Endodermal cell (in vitro differentiated cells): ENCODE data around the gene WASF3. TPM values are rescaled to one million over a fixed set of nuclear protein-coding genes. Genes with fewer than 3 reads are reported as not detected.

Experiments
- DNase-seq: peaks from one replicate; pipeline ENCODE4 v3.0.0-alpha.2; 2017
- H3K27ac ChIP-seq: 2 replicates; pipeline ENCODE4 v1.5.1; 2013; ENCODE audit warnings: mild to moderate bottlenecking, low read depth, low read length, moderate library complexity
- H3K27me3 ChIP-seq: 2 replicates; pipeline ENCODE4 v1.6.1; 2013; ENCODE audit warnings: mild to moderate bottlenecking, low read length, moderate library complexity; ENCODE audit not compliant: insufficient read depth, control insufficient read depth, poor library complexity, severe bottlenecking
- H3K36me3 ChIP-seq: 2 replicates; pipeline ENCODE4 v1.7.0; 2013; ENCODE audit warnings: mild to moderate bottlenecking, low read length, moderate library complexity; ENCODE audit not compliant: control insufficient read depth, insufficient read depth
- H3K4me1 ChIP-seq: one replicate; pipeline ENCODE4 v1.7.0; 2013; ENCODE audit warnings: low read length; ENCODE audit not compliant: control insufficient read depth, insufficient read depth
- H3K4me3 ChIP-seq: 2 replicates; pipeline ENCODE4 v1.5.1; 2013; ENCODE audit warnings: mild to moderate bottlenecking, low read length, moderate library complexity
- H3K9ac ChIP-seq: 2 replicates; pipeline ENCODE4 v1.6.1; 2013; ENCODE audit warnings: mild to moderate bottlenecking, low read length, moderate library complexity; ENCODE audit not compliant: poor library complexity, severe bottlenecking; ENCODE audit errors: extremely low read depth
- H3K9me3 ChIP-seq: 2 replicates; pipeline ENCODE4 v1.6.1; 2013; ENCODE audit warnings: mild to moderate bottlenecking, low read length, moderate library complexity; ENCODE audit not compliant: control insufficient read depth
- H3K27ac Mint-ChIP-seq: 2 replicates; pipeline ENCODE4 v1.8.0; 2020; ENCODE audit warnings: mixed read lengths
- H3K27me3 Mint-ChIP-seq: 2 replicates; pipeline ENCODE4 v1.8.0; 2021; ENCODE audit warnings: mild to moderate bottlenecking, mixed read lengths; ENCODE audit not compliant: insufficient read depth
- H3K36me3 Mint-ChIP-seq: 2 replicates; pipeline ENCODE4 v1.8.0; 2020; ENCODE audit warnings: low read depth, mixed read lengths
- H3K4me1 Mint-ChIP-seq: 2 replicates; pipeline ENCODE4 v1.8.0; 2020; ENCODE audit warnings: mixed read lengths
- H3K4me3 Mint-ChIP-seq: 2 replicates; pipeline ENCODE4 v1.8.0; 2020; ENCODE audit warnings: mild to moderate bottlenecking, moderate library complexity, mixed read lengths
- H3K9me3 Mint-ChIP-seq: 2 replicates; pipeline ENCODE4 v1.8.0; 2020; ENCODE audit warnings: mild to moderate bottlenecking, mixed read lengths
- CTCF ChIP-seq: fragments of 200-600 bp; sonication (generic); conservative IDR thresholded peaks from 2 replicates; pipeline ENCODE4 v1.5.0; 2021; ENCODE audit warnings: antibody characterized with exemption, mild to moderate bottlenecking
- WGBS, 2 experiments: methylation state at CpG; one replicate each; pipeline versions ENCODE4 v1.1.5 to v1.1.7; 2013; ENCODE audit warnings: missing lambda C conversion rate in 2 of 2, mixed read lengths in 1 of 2; ENCODE audit not compliant: insufficient coverage in 1 of 2, insufficient read length in 1 of 2; 5-methylcytosine and 5-hydroxymethylcytosine counted together
- total RNA-seq, 2 donors: library from RNA; stranded (reverse); fragmentation: NEBNext Ultra II Directional in 1 of 2; extraction: Animal tissue kit (Norgen Biotek cat#: 25700) in 1 of 2; gene quantifications; 2 replicates in 1 of 2; 3 replicates in 1 of 2; pipeline ENCODE4 v1.2.1, GENCODE V29; 2021

The WASF3 gene
- total RNA-seq, 2 donors from 2014 or later, result 20.5 to 32.6 TPM

GRCh38 chr13:26716984-26717383, 159.5 kb downstream of the WASF3 start:
- no peak for DNase-seq
- Histone ChIP-seq H3K4me3 (no peak overlapping the region), H3K36me3 (no peaks in the 10 kb centered on the region), H3K4me1 (no peaks in the 10 kb centered on the region), H3K27me3 (no peaks in the 10 kb centered on the region), H3K27ac (no peak overlapping the region), H3K9ac (no peak overlapping the region), H3K9me3 (peaks cover 5% of the 10 kb centered on the region)
- Mint-ChIP-seq H3K4me1 (no peaks in the 10 kb centered on the region), H3K27me3 (peaks cover 2% of the 10 kb centered on the region), H3K9me3 (peaks cover 13% of the 10 kb centered on the region), H3K36me3 (no peaks in the 10 kb centered on the region), H3K4me3 (no peak overlapping the region), H3K27ac (no peak overlapping the region)
- TF ChIP-seq CTCF, result no peak
- WGBS, 2 experiments, result 87 to 100% methylated on average over 1 to 3 of the region's 3 CpGs

- no peaks in the 10 kb centered on the region for H3K9me3 ChIP-seq
- no peak overlapping the region for H3K27ac ChIP-seq
- no peaks in the 10 kb centered on the region for H3K36me3 ChIP-seq
- no peaks in the 10 kb centered on the region for H3K4me1 ChIP-seq
- H3K27me3 Mint-ChIP-seq, result no peaks in the 10 kb centered on the region
- no peak for DNase-seq
- H3K9ac ChIP-seq, result no peak overlapping the region
- WGBS, 2 experiments, result 83 to 100% methylated on average over 2 to 6 of the region's 8 CpGs
- no peak overlapping the region for H3K4me3 Mint-ChIP-seq
- no peak overlapping the region for H3K27ac Mint-ChIP-seq
- no peaks in the 10 kb centered on the region for H3K27me3 ChIP-seq
- H3K36me3 Mint-ChIP-seq, result no peaks in the 10 kb centered on the region
- no peaks in the 10 kb centered on the region for H3K4me1 Mint-ChIP-seq
- no peak overlapping the region for H3K4me3 ChIP-seq
- peaks cover 8% of the 10 kb centered on the region for H3K9me3 Mint-ChIP-seq
- TF ChIP-seq CTCF, result no peak
Measured at GRCh38 chr13:26718146-26718545, 160.7 kb downstream of the WASF3 start.

GRCh38 chr13:26718872-26719271, 161.4 kb downstream of the WASF3 start:
- TF ChIP-seq CTCF, result no peak
- H3K9ac ChIP-seq, result no peak overlapping the region
- no peak overlapping the region for H3K27ac ChIP-seq
- WGBS, 2 experiments, result 88% methylated on average over 4 to 5 of the region's 5 CpGs
- H3K27me3 ChIP-seq, result no peaks in the 10 kb centered on the region
- Mint-ChIP-seq H3K27me3 (no peaks in the 10 kb centered on the region), H3K4me1 (no peaks in the 10 kb centered on the region), H3K27ac (no peak overlapping the region), H3K36me3 (no peaks in the 10 kb centered on the region), H3K4me3 (no peak overlapping the region), H3K9me3 (peaks cover 8% of the 10 kb centered on the region)
- H3K4me3 ChIP-seq, result no peak overlapping the region
- no peaks in the 10 kb centered on the region for H3K4me1 ChIP-seq
- H3K36me3 ChIP-seq, result no peaks in the 10 kb centered on the region
- no peaks in the 10 kb centered on the region for H3K9me3 ChIP-seq
- no peak for DNase-seq
